H1 (cell line): ENCODE data around the gene PANX2. TPM values are rescaled to one million over a fixed set of nuclear protein-coding genes. Genes with fewer than 3 reads are reported as not detected.

Experiments used
- CTCF ChIA-PET: fragments of 300-600 bp; sonication (Branson Sonifier 250); formaldehyde crosslinking; loops from one replicate; lab custom pipeline; 2021; ENCODE audit not compliant: partially characterized antibody; lab: Charles Lee
- POLR2A ChIA-PET: fragments of 300-600 bp; sonication (Branson Sonifier 250); formaldehyde crosslinking; loops from one replicate; lab custom pipeline; 2021; ENCODE audit warnings: inconsistent platforms; ENCODE audit not compliant: partially characterized antibody; lab: Charles Lee
- DNase-seq, 2 experiments: peaks; one replicate each; pipeline versions ENCODE4 v3.0.0 to v3.0.0-alpha.2; 2010 to 2022; ENCODE audit warnings: low spot score in 2 of 2, low read depth in 1 of 2, mixed read lengths in 1 of 2
- FAIRE-seq: peaks from 2 replicates; lab custom pipeline; 2011; peaks lifted over from hg19 to GRCh38; lab: Jason Lieb, UNC
- H2AFZ ChIP-seq: 2 replicates; pipeline ENCODE4 v1.8.1; 2012; ENCODE audit warnings: low read length, inconsistent platforms
- H2AK5ac ChIP-seq: 2 replicates; pipeline ENCODE4 v1.6.1; 2013; ENCODE audit warnings: low read depth, low read length
- H2BK120ac ChIP-seq: replicated peaks from 2 replicates; pipeline ENCODE3; 2013; ENCODE audit warnings: low read depth, low read length, inconsistent platforms
- H2BK12ac ChIP-seq: 2 replicates; pipeline ENCODE4 v1.6.1; 2013; ENCODE audit warnings: low read depth, low read length
- H2BK15ac ChIP-seq: 2 replicates; pipeline ENCODE4 v1.6.1; 2013; ENCODE audit warnings: low read length
- H2BK20ac ChIP-seq: 2 replicates; pipeline ENCODE4 v1.6.1; 2013; ENCODE audit warnings: low read length
- H2BK5ac ChIP-seq: 2 replicates; pipeline ENCODE4 v1.6.1; 2013; ENCODE audit warnings: low read depth, low read length
- H3K14ac ChIP-seq: 2 replicates; pipeline ENCODE4 v1.6.1; 2013; ENCODE audit warnings: inconsistent platforms; ENCODE audit not compliant: insufficient read length
- H3K18ac ChIP-seq: 2 replicates; pipeline ENCODE4 v1.6.1; 2013; ENCODE audit warnings: low read length; ENCODE audit errors: extremely low read depth
- H3K23ac ChIP-seq: 2 replicates; pipeline ENCODE4 v1.6.1; 2013; ENCODE audit warnings: inconsistent platforms; ENCODE audit not compliant: insufficient read length
- H3K23me2 ChIP-seq: 2 replicates; pipeline ENCODE4 v1.6.1; 2013; ENCODE audit warnings: low read depth, low read length
- H3K27ac ChIP-seq: 2 replicates; pipeline ENCODE4 v1.6.1; 2011; ENCODE audit warnings: low read depth, low read length, inconsistent platforms
- H3K27me3 ChIP-seq, 4 experiments: replicated peaks in 1 of 4; 1 replicate in 1 of 4; 2 replicates in 3 of 4; pipeline versions ENCODE4 v1.6.1 to v1.8.1; 2011 to 2013; ENCODE audit warnings: low read length in 3 of 4, mild to moderate bottlenecking in 3 of 4, inconsistent platforms in 2 of 4, mixed read lengths in 2 of 4, moderate library complexity in 1 of 4; ENCODE audit not compliant: control insufficient read depth in 3 of 4, insufficient read depth in 3 of 4; ENCODE audit errors: extremely low read depth in 1 of 4
- H3K36me3 ChIP-seq, 4 experiments: 2 replicates each; pipeline versions ENCODE4 v1.6.1 to v1.8.1; 2011 to 2013; ENCODE audit warnings: mild to moderate bottlenecking in 4 of 4, low read length in 3 of 4, moderate library complexity in 2 of 4, control low read depth in 1 of 4, inconsistent platforms in 1 of 4; ENCODE audit not compliant: insufficient read depth in 4 of 4, control insufficient read depth in 2 of 4
- H3K4ac ChIP-seq: replicated peaks from 2 replicates; pipeline ENCODE3; 2013; ENCODE audit warnings: low read length, low read depth, mixed read lengths, inconsistent platforms; ENCODE audit not compliant: insufficient read length
- H3K4me1 ChIP-seq, 4 experiments: replicated peaks in 1 of 4; 1 replicate in 1 of 4; 2 replicates in 3 of 4; pipeline versions ENCODE4 v1.6.1 to v1.8.1; 2011 to 2013; ENCODE audit warnings: low read length in 3 of 4, inconsistent platforms in 2 of 4, mixed read lengths in 1 of 4; ENCODE audit not compliant: insufficient read depth in 4 of 4, control insufficient read depth in 3 of 4
- H3K4me2 ChIP-seq, 2 experiments: 2 replicates each; pipeline versions ENCODE4 v1.6.1 to v1.8.1; 2011 to 2013; ENCODE audit warnings: low read depth in 2 of 2, low read length in 2 of 2, control low read depth in 1 of 2, inconsistent platforms in 1 of 2, mild to moderate bottlenecking in 1 of 2; ENCODE audit not compliant: insufficient read depth in 1 of 2
- H3K4me3 ChIP-seq, 4 experiments: fragments of 200-600, 300-600 bp in 1 of 4; sonication (generic), shearing (Covaris generic), sonication (Bioruptor Twin) in 1 of 4; 2 replicates each; pipeline versions ENCODE4 v1.5.1 to v1.8.1; 2011 to 2016; ENCODE audit warnings: low read length in 4 of 4, low read depth in 3 of 4, control low read depth in 2 of 4, inconsistent platforms in 2 of 4, mild to moderate bottlenecking in 2 of 4, mixed read lengths in 1 of 4, moderate library complexity in 1 of 4; ENCODE audit not compliant: insufficient read depth in 2 of 4; ENCODE audit errors: extremely low read depth in 1 of 4
- H3K56ac ChIP-seq: replicated peaks from 2 replicates; pipeline ENCODE3; 2013; ENCODE audit warnings: low read depth, mild to moderate bottlenecking, mixed read lengths, low read length, inconsistent platforms; ENCODE audit not compliant: insufficient read length
- H3K79me1 ChIP-seq: 2 replicates; pipeline ENCODE4 v1.6.1; 2013; ENCODE audit warnings: low read depth, low read length, control low read depth
- H3K79me2 ChIP-seq, 2 experiments: 2 replicates each; pipeline versions ENCODE4 v1.6.1 to v1.8.1; 2012 to 2013; ENCODE audit warnings: low read length in 2 of 2, mild to moderate bottlenecking in 2 of 2, inconsistent platforms in 1 of 2; ENCODE audit not compliant: insufficient read depth in 2 of 2, control insufficient read depth in 1 of 2
- H3K9ac ChIP-seq, 4 experiments: replicated peaks in 1 of 4; 1 replicate in 1 of 4; 2 replicates in 3 of 4; pipeline versions ENCODE4 v1.6.1 to v1.8.1; 2011 to 2013; ENCODE audit warnings: low read depth in 3 of 4, low read length in 3 of 4, control low read depth in 2 of 4, mild to moderate bottlenecking in 2 of 4, moderate library complexity in 2 of 4, inconsistent platforms in 1 of 4; ENCODE audit errors: extremely low read depth in 1 of 4
- H3K9me3 ChIP-seq, 2 experiments: 2 replicates each; pipeline versions ENCODE4 v1.6.1 to v1.8.1; 2012 to 2013; ENCODE audit warnings: mild to moderate bottlenecking in 2 of 2, moderate library complexity in 2 of 2, control low read depth in 1 of 2, inconsistent platforms in 1 of 2, low read depth in 1 of 2, low read length in 1 of 2, mixed read lengths in 1 of 2; ENCODE audit not compliant: insufficient read depth in 2 of 2
- H4K20me1 ChIP-seq, 2 experiments: replicated peaks in 1 of 2; 2 replicates each; pipeline versions ENCODE3 to v1.8.1; 2011 to 2013; ENCODE audit warnings: inconsistent platforms in 2 of 2, low read length in 2 of 2, mild to moderate bottlenecking in 1 of 2; ENCODE audit not compliant: insufficient read depth in 2 of 2, control insufficient read depth in 1 of 2
- H4K5ac ChIP-seq: 2 replicates; pipeline ENCODE4 v1.6.1; 2013; ENCODE audit warnings: low read length, low read depth, mixed read lengths, inconsistent platforms; ENCODE audit not compliant: insufficient read length
- H4K8ac ChIP-seq: 2 replicates; pipeline ENCODE4 v1.8.0; 2013; ENCODE audit warnings: mild to moderate bottlenecking, moderate library complexity, low read length, inconsistent platforms; ENCODE audit not compliant: insufficient read depth; ENCODE audit errors: extremely low read depth
- H4K91ac ChIP-seq: replicated peaks from 2 replicates; pipeline ENCODE3; 2013; ENCODE audit warnings: low read length, mixed read lengths, inconsistent platforms; ENCODE audit not compliant: insufficient read length
- CTBP2 ChIP-seq: IDR thresholded peaks from 2 replicates; pipeline ENCODE4 v1.7.0; 2011; ENCODE audit warnings: borderline replicate concordance, mild to moderate bottlenecking, moderate library complexity, mixed read lengths, low read length; ENCODE audit not compliant: insufficient read depth, insufficient read length
- RBBP5 ChIP-seq: IDR thresholded peaks from 2 replicates; pipeline ENCODE4 v1.7.1; 2012; ENCODE audit warnings: low read depth, mild to moderate bottlenecking, inconsistent platforms, low read length, moderate library complexity, borderline replicate concordance
- TEAD4 ChIP-seq: IDR thresholded peaks from 2 replicates; pipeline ENCODE4 v1.6.1; 2012; ENCODE audit warnings: low read depth, low read length, inconsistent platforms, mixed read lengths
- USF2 ChIP-seq: IDR thresholded peaks from 2 replicates; pipeline ENCODE4 v1.6.1; 2011; ENCODE audit warnings: low read length, improper control_type of control experiment
- WGBS, 2 experiments: shearing (Covaris generic) in 1 of 2; methylation state at CpG; one replicate each; pipeline versions ENCODE4 v1.1.6 to v1.1.7; 2013 to 2015; ENCODE audit warnings: low lambda C conversion rate in 2 of 2, mixed read lengths in 2 of 2, inconsistent platforms in 1 of 2, low coverage in 1 of 2, missing lambda C conversion rate in 1 of 2; ENCODE audit not compliant: insufficient replicate concordance in 2 of 2, insufficient coverage in 1 of 2, insufficient read length in 1 of 2; ENCODE audit errors: extremely low coverage in 1 of 2, missing lambda C conversion rate in 1 of 2; 5-methylcytosine and 5-hydroxymethylcytosine counted together
- polyA plus RNA-seq, 7 experiments: library from polyadenylated mRNA; depleted of rRNA in 3 of 7; stranded (reverse) in 5 of 7; unstranded in 2 of 7; fragments of >200 nt in 5 of 7; fragments of 200-250 nt in 2 of 7; gene quantifications; 1 replicate in 5 of 7; 2 replicates in 1 of 7; 4 replicates in 1 of 7; pipeline versions ENCODE4 v1.2.1 to v1.2.3, GENCODE V29; 2011 to 2013; ENCODE audit warnings: missing spikeins in 2 of 7, mixed read lengths in 2 of 7
- total RNA-seq: library from RNA; stranded (reverse); fragmentation: NEBNext Ultra II Directional; extraction: Animal tissue kit (Norgen Biotek cat#: 25700); gene quantifications from 2 replicates; pipeline ENCODE4 v1.2.1, GENCODE V29; 2021
- TF ChIP-seq, protein P1 (sequence below): IDR thresholded peaks from 2 replicates; pipeline ENCODE4 v1.6.1; 2012; ENCODE audit warnings: inconsistent platforms

PANX2 gene
- total and polyA plus RNA-seq, 2 of the 8 experiments (the other 6 are each of a cell fraction or from before 2014, with no cell fraction given), result 3.5 to 5.0 TPM

DNA sequence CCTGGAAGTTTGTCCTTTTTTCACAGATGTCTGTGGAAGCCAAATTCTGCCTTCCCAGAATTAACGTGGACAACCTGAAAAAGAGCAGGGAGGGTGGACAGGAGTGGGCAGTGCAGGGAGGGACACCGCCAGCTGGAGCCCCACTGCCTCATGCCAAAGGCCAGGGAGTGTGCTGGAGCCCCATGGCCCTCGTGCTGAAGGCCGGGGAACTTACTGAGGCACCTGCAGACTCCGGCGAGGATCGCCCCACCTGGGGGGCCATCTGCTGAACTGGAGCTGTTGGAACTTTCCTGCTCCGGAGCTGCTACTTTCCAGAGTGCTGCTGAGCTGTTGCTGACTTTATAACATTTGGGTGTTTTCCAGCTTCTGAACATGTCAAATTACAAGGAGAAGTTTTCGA lies 45.5 kb upstream of the PANX2 start:
- Histone ChIP-seq H4K91ac (no peak overlapping the region), H3K18ac (no peak overlapping the region), H2AFZ (no peak overlapping the region), H4K5ac (no peak overlapping the region), H3K9me3 (no peaks in the 10 kb centered on the region), H4K20me1 (no peaks in the 10 kb centered on the region), H3K56ac (no peak overlapping the region), H3K79me2 (no peaks in the 10 kb centered on the region), H3K4me1 (no peaks in the 10 kb centered on the region), H3K36me3 (no peaks in the 10 kb centered on the region), H2BK20ac (no peak overlapping the region), H3K4ac (no peak overlapping the region), H3K79me1 (no peaks in the 10 kb centered on the region), H3K23ac (no peak overlapping the region), H2BK15ac (no peak overlapping the region), H3K27me3 (peaks cover 0 to 3% (median 1%) of the 10 kb centered on the region in 4 experiments; a peak in 2 of 7 replicates), H3K4me3 (no peak overlapping the region), H2BK12ac (no peak overlapping the region), H3K9ac (no peak overlapping the region), H2BK120ac (no peak overlapping the region), H3K4me2 (no peak overlapping the region), H3K14ac (no peak overlapping the region), H3K27ac (no peak overlapping the region), H3K23me2 (no peaks in the 10 kb centered on the region), H2AK5ac (no peak overlapping the region), H4K8ac (no peak overlapping the region), H2BK5ac (no peak overlapping the region)
- DNase-seq, result no peak
- ChIA-PET CTCF (interaction anchor here (0.8 to 2.2 kb wide), 5 partner anchors 16 to 132 kb away, joined by 3 to 11 read pairs (median 5); no protein-coding TSS in a partner anchor), POLR2A (no interaction called here)
- no peak for FAIRE-seq
- TF ChIP-seq RBBP5 (no peak), CTBP2 (no peak), TEAD4 (no peak), USF2 (no peak)
- TF ChIP-seq, protein P1, sequence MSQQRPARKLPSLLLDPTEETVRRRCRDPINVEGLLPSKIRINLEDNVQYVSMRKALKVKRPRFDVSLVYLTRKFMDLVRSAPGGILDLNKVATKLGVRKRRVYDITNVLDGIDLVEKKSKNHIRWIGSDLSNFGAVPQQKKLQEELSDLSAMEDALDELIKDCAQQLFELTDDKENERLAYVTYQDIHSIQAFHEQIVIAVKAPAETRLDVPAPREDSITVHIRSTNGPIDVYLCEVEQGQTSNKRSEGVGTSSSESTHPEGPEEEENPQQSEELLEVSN, result no peak
- 94% methylated on average over 9 of the region's 9 CpGs; no CpG with 5 or more reads in 1 of the 2 experiments for WGBS, 2 experiments
